ENCODE results near the gene SV2C.

DNA sequence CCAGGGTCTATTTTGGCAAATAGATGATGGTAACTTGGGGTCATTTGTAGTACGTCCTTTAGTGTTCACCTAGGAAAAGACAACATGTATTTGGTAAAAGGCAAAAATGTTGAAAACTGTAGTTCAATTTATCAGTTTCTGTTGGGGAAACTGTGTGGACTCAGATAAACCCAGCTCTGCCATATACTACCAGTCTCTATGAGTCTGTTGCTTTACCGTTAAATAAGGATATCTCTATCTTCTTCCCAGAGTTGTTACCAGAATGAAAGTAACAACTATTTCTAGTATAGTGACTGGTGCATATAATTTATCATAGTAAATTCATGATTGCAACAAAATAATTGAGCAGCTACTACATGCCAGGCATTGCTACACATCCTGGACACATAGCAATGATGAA is 316.1 kb downstream of the SV2C start:
- TF ChIP-seq, protein P1, sequence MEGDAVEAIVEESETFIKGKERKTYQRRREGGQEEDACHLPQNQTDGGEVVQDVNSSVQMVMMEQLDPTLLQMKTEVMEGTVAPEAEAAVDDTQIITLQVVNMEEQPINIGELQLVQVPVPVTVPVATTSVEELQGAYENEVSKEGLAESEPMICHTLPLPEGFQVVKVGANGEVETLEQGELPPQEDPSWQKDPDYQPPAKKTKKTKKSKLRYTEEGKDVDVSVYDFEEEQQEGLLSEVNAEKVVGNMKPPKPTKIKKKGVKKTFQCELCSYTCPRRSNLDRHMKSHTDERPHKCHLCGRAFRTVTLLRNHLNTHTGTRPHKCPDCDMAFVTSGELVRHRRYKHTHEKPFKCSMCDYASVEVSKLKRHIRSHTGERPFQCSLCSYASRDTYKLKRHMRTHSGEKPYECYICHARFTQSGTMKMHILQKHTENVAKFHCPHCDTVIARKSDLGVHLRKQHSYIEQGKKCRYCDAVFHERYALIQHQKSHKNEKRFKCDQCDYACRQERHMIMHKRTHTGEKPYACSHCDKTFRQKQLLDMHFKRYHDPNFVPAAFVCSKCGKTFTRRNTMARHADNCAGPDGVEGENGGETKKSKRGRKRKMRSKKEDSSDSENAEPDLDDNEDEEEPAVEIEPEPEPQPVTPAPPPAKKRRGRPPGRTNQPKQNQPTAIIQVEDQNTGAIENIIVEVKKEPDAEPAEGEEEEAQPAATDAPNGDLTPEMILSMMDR (conservative IDR thresholded peaks at IDR 0.05; ENCODE audit: low read length), result no peak
- TF ChIP-seq EZH2phosphoT487 (IDR thresholded peaks at IDR 0.05; ENCODE audit: borderline replicate concordance), result no peak

All from Loucy (cell line).